ENCODE measurements around the gene ETS1.

The ETS1 gene

GRCh38 chr11:128474036-128474874 is 113.1 kb downstream of the ETS1 start:
- in situ Hi-C loops (cut with HindIII; ENCODE audit: low sequenced_read_pairs): no loop called here

GRCh38 chr11:128473636-128474035 is 113.7 kb downstream of the ETS1 start:
- in situ Hi-C loops (cut with HindIII; ENCODE audit: low sequenced_read_pairs): no loop called here

- in situ Hi-C loops (cut with HindIII; ENCODE audit: low sequenced_read_pairs): no loop called here
Measured at GRCh38 chr11:128472128-128473089, 114.9 kb downstream of the ETS1 start.

- in situ Hi-C loops (cut with HindIII; ENCODE audit: low sequenced_read_pairs): no loop called here
Measured at GRCh38 chr11:128471138-128471661, 116.2 kb downstream of the ETS1 start.

DNA sequence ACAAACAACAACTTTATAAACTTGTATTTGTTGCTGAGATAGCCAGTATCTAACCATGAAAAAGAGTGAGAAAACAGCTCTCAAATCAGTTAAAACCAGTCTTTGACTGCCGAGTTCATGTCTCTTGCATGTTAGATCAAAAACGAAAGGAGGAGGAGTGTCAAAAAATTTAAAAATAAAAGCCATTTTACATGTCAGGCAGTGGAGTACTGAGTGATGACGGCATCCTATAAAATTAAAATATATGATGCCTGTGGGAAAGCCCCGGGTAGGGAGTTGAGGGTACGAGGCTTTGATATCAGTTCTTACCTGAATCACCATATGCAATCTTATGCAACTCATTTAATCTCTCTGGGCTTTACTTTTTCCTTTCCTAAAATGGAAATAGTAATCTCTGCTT is 117.3 kb downstream of the ETS1 start:
- in situ Hi-C loops (cut with HindIII; ENCODE audit: low sequenced_read_pairs): no loop called here

DNA sequence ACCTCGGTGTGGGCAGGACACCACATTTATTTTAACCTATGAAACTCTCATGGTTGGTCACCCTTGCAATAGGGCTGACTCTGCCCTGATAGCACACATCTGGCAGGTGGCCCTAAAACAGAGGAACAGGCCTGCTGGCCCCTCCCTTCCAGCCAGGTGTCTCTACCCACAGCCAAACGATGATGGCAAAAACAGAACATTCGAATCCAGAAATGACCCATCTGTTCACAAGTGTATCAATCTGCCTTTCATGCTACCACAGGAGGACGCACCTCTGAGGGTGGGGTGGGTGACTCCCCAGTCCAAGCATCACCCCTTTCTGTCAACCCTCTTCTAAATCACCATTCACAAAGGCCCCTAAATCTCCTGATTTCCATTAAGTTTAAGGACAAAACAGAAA is 118.1 kb downstream of the ETS1 start:
- in situ Hi-C loops (cut with HindIII; ENCODE audit: low sequenced_read_pairs): no loop called here

DNA sequence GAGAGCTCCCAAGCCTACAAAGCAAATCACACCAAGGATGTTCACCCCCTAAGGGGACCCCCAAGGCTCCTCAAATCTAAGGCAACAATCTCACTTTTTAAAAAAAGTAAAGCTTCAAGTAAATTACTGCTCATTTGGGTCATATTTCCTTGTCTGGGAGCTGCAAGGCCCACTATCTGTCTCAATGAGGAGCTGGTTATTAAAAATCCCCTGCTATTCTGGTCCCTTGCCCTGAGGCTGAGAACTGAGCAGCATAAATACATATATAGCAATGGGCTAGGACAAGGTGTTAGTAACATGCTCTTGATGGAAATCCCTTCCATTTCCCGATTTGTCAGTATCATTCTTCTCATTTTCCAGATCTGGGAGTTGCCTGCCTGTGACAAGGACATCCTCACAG is 119.2 kb downstream of the ETS1 start:
- in situ Hi-C loops (cut with HindIII; ENCODE audit: low sequenced_read_pairs): no loop called here

- in situ Hi-C loops (cut with HindIII; ENCODE audit: low sequenced_read_pairs): no loop called here
Measured at GRCh38 chr11:128467610-128468041, 119.7 kb downstream of the ETS1 start.

DNA sequence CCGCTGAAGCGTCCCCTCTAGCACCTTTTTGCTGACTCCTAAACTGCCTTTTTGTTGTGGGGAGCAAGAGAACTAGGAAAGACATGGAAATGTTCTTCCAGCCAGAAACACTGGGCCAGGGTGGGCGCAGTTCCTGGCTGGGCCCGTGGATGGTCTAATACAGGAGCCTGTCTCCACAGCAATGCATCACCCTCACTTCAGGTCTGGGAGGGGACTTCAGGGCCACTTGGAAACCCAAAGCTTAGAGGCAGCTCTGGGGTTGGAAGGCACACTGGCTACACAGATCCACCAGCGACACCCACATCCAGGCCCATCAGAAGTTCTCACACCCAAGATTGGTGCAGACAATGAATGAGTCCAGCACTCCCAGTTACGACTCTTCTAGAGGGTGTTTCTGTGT is 120.3 kb downstream of the ETS1 start:
- in situ Hi-C loops (cut with HindIII; ENCODE audit: low sequenced_read_pairs): no loop called here

DNA sequence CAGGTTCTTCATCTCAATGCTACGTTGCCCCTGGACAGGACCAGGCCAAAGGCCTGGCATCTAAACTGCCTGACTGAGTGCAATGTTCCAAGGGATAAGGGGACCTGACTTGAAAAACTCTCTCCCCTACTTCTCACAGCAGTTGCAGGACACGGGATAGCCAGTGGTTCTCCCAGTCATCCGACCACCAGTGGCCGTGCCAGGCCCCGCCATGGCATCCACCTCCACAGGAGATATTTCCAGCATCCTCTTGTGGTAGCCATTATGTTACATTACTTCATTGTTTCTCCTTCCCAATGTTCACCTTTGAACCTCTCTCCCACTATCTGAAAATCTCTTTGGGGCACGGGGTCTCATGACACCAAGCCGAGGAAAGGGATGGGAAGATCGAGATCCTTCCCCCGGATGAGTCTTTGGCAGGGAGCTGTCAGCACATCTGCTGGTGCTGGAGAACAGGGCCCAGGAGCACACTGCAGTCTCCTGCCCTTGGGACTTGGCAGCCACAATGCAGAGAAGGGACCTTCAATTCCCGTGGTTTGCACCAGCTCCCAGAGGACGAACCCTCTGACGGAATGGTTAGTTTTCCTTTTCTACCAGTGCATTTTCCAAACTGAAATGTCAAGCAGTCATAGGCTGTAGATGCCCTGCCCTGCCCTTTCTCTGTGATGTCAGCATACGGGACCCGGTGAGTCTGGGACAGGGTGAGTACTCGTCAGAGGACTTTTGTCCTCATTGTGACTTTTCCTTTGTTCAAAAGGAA is 121.2 kb downstream of the ETS1 start:
- in situ Hi-C loops (cut with HindIII; ENCODE audit: low sequenced_read_pairs): no loop called here

GRCh38 chr11:128465531-128465930 is 121.8 kb downstream of the ETS1 start:
- in situ Hi-C loops (cut with HindIII; ENCODE audit: low sequenced_read_pairs): no loop called here

DNA sequence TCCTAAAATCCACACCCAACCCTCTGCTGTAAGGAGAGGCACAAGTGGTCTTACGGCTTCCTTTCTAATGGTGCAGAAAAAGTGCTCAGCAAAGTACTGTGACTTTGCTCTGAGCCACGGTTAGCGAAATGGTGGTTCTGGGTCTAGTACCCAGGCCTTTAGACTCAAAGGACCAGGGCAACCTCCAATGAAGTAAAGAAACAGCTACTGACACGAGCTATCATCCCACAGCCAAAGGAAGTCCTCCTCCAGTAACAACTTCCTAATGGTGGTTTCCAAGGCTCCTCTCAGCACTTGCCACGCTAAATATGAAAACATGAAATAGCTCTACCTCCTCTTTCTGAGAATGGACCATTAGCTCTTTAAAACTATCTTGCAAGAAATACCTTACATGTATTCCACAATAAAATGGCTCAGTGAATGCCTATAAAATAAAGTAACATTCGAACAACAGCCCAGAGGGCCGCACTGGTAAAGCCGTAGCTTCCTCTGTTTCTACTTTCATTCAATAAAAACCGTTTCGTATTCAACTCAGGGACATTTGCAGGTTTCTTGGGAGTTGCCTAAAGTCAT is 122.4 kb downstream of the ETS1 start:
- in situ Hi-C loops (cut with HindIII; ENCODE audit: low sequenced_read_pairs): no loop called here

GRCh38 chr11:128463979-128464378 is 123.4 kb downstream of the ETS1 start:
- in situ Hi-C loops (cut with HindIII; ENCODE audit: low sequenced_read_pairs): no loop called here

- in situ Hi-C loops (cut with HindIII; ENCODE audit: low sequenced_read_pairs): no loop called here
Measured at GRCh38 chr11:128463371-128463829, 124.0 kb downstream of the ETS1 start.

GRCh38 chr11:128462922-128463321 is 124.4 kb downstream of the ETS1 start:
- in situ Hi-C loops (cut with HindIII; ENCODE audit: low sequenced_read_pairs): no loop called here

DNA sequence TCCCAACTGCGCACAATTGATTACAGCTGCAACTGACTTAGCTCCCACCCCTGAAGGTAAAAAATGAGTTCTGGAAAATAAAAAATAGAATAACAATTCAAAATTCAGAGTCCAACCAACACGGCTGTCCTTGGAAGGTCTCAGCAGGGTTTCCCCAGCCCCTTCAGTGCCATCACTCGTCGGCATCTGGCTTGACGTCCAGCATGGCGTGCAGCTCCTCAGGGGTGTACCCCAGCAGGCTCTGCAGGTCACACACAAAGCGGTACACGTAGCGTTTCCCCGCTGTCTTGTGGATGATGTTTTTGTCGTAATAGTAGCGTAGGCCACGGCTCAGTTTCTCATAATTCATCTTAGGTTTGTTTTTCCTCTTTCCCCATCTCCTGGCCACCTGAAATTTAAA is 125.2 kb downstream of the ETS1 start:
- in situ Hi-C loops (cut with HindIII; ENCODE audit: low sequenced_read_pairs): no loop called here

- in situ Hi-C loops (cut with HindIII; ENCODE audit: low sequenced_read_pairs): no loop called here
Measured at GRCh38 chr11:128458321-128458720, 129.0 kb downstream of the ETS1 start.

DNA sequence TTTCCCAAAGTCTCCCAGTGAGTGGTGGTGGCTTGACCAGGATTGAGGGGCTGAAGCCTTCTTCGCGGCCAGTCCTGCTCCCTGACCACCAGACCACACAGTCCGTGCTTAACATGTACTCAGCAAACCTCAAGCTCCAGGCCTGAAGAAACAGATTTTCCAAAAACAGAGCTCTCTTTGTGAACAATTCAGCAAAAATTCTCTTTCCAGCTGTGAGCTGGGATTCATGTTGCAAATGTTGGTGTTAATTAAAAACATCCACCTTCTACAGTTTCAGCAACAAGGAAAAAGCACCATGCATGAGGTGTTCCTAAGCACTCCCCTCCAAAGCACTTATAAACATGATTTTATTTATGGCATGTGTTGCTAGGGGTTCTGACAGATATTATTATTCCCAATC is 129.5 kb downstream of the ETS1 start:
- in situ Hi-C loops (cut with HindIII; ENCODE audit: low sequenced_read_pairs): no loop called here

DNA sequence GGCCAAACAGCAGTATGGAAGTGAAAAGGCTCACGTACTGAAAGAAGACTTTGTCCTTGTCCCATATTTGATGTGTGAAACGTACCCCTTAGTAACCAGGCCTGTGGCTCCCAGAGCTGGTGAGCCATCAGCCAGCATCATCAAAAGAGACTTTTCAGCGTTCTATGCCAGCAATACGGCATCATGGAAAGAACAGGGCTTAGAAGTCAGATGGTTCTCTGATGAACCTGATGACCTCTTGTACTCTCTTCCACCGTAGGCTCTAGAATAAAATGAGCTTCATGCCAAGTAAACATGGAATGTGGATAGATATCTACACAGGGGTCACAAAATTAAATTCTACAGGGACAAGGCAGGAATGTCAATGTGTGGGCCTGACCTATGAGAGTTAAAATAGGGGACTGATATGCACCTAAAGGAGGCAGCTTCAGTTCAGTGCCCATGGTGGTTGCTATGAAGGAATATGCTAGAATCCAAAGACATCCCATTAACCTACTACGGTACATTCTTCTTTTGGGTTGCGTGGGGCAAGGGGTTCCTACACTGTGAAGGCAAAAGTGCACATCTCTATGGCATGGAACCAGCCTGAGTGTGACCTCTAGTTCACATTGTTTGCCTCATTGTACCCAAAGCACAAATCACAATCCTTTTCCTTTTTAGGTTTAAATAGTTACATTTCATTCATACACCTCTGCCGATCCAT is 130.6 kb downstream of the ETS1 start:
- in situ Hi-C loops (cut with HindIII; ENCODE audit: low sequenced_read_pairs): no loop called here

- in situ Hi-C loops (cut with HindIII; ENCODE audit: low sequenced_read_pairs): no loop called here
Measured at GRCh38 chr11:128455766-128456165, 131.6 kb downstream of the ETS1 start.
